Left lung (tissue), 10 donors: ENCODE data around the gene LAMC3. TPM values are rescaled to one million over a fixed set of nuclear protein-coding genes. Genes with fewer than 3 reads are reported as not detected.

Source experiments
- ATAC-seq: fragments of 200-7000 bp; cut with Tn5 transposase; one replicate; pipeline ENCODE4 v1.9.1; 2020; ENCODE audit warnings: moderate library complexity
- DNase-seq, 4 donors: peaks; one replicate each; pipeline ENCODE4 v3.0.0-alpha.2; 2013 to 2020
- H3K27ac ChIP-seq, 2 donors: fragments of 200-600 bp; sonication (generic) in 1 of 2; one replicate each; pipeline versions ENCODE4 v1.5.0 to v1.8.0; 2020 to 2021
- H3K27me3 ChIP-seq, 2 donors: fragments of 200-600 bp; sonication (generic) in 1 of 2; one replicate each; pipeline versions ENCODE4 v1.5.0 to v1.8.0; 2020 to 2021
- H3K36me3 ChIP-seq, 2 donors: fragments of 200-600 bp; sonication (generic) in 1 of 2; one replicate each; pipeline versions ENCODE4 v1.5.0 to v1.8.0; 2020 to 2021
- H3K4me1 ChIP-seq, 2 donors: fragments of 200-600 bp; one replicate each; pipeline ENCODE4 v1.8.0; 2021
- H3K4me3 ChIP-seq, 2 donors: fragments of 200-600 bp; sonication (generic) in 1 of 2; one replicate each; pipeline versions ENCODE4 v1.5.0 to v1.8.0; 2020 to 2021; ENCODE audit warnings: mild to moderate bottlenecking in 1 of 2
- H3K9me3 ChIP-seq, 2 donors: fragments of 200-600 bp; sonication (generic) in 1 of 2; one replicate each; pipeline versions ENCODE4 v1.5.0 to v1.8.0; 2020 to 2021
- intact Hi-C, 2 donors: fragments of 100-400 bp; cut with DNase I; formaldehyde crosslinking; loops; one replicate each; pipeline versions ENCODE4 v1.11.2 to v1.14.2; 2022
- polyA plus RNA-seq, 6 donors: library from polyadenylated mRNA; unstranded; fragments of 120-200 nt; gene quantifications; one replicate each; pipeline ENCODE4 v1.2.1, GENCODE V29; 2013; ENCODE audit not compliant: insufficient read length in 6 of 6
- total RNA-seq, 2 donors: library from RNA; stranded (reverse); fragmentation: NEBNext Ultra II Directional; extraction: Animal tissue kit (Norgen Biotek cat#: 25700); gene quantifications; one replicate each; pipeline ENCODE4 v1.2.1, GENCODE V29; 2021
- TF ChIP-seq, protein P1 (sequence below), 2 donors: fragments of 200-600 bp; sonication (generic) in 1 of 2; IDR thresholded peaks; one replicate each; pipeline versions ENCODE4 v1.5.0 to v1.8.0; 2021; ENCODE audit warnings: antibody characterized with exemption in 2 of 2
- donor health status: DM: no; HTN: yes; CAD: no.
- donor health status: DM: no; HTN: no; CAD: no.

LAMC3 gene
- total and polyA plus RNA-seq, 8 donors, result 9.2 to 25.5 (median 14.3) TPM

DNA sequence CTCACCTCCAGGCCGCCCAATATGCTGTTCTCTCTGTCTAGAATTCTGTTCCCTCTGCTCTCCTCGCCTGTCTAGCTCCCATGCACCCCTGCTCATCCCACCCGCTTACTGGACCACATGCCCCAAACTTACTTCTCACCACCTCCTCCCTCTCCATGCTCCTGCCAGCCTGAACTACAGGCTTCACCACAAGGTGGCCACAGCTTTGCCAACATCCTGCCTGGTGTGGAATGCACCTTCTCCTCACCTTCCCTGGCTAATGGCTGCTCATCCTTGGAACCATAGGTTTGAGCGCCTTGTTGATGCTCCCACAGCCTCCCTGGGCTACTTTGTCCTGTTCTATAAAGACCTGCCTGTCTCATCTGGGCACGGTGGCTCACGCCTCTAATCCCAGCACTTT is 9.6 kb downstream of the LAMC3 start:
- H3K4me3 ChIP-seq, result no peak overlapping the region
- no peak overlapping the region for H3K27ac ChIP-seq
- H3K27me3 ChIP-seq, result peaks cover 0 to 55% of the 10 kb centered on the region in 2 donors
- no peaks in the 10 kb centered on the region for H3K36me3 ChIP-seq
- no peaks in the 10 kb centered on the region for H3K9me3 ChIP-seq
- peak in 1 of 4 donors; percentile 17 for DNase-seq
- H3K4me1 ChIP-seq, result no peaks in the 10 kb centered on the region
- TF ChIP-seq, protein P1, sequence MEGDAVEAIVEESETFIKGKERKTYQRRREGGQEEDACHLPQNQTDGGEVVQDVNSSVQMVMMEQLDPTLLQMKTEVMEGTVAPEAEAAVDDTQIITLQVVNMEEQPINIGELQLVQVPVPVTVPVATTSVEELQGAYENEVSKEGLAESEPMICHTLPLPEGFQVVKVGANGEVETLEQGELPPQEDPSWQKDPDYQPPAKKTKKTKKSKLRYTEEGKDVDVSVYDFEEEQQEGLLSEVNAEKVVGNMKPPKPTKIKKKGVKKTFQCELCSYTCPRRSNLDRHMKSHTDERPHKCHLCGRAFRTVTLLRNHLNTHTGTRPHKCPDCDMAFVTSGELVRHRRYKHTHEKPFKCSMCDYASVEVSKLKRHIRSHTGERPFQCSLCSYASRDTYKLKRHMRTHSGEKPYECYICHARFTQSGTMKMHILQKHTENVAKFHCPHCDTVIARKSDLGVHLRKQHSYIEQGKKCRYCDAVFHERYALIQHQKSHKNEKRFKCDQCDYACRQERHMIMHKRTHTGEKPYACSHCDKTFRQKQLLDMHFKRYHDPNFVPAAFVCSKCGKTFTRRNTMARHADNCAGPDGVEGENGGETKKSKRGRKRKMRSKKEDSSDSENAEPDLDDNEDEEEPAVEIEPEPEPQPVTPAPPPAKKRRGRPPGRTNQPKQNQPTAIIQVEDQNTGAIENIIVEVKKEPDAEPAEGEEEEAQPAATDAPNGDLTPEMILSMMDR (IDR thresholded peaks at IDR 0.05), result no peak
- no peak for ATAC-seq
- intact Hi-C loops, result no loop called here

DNA sequence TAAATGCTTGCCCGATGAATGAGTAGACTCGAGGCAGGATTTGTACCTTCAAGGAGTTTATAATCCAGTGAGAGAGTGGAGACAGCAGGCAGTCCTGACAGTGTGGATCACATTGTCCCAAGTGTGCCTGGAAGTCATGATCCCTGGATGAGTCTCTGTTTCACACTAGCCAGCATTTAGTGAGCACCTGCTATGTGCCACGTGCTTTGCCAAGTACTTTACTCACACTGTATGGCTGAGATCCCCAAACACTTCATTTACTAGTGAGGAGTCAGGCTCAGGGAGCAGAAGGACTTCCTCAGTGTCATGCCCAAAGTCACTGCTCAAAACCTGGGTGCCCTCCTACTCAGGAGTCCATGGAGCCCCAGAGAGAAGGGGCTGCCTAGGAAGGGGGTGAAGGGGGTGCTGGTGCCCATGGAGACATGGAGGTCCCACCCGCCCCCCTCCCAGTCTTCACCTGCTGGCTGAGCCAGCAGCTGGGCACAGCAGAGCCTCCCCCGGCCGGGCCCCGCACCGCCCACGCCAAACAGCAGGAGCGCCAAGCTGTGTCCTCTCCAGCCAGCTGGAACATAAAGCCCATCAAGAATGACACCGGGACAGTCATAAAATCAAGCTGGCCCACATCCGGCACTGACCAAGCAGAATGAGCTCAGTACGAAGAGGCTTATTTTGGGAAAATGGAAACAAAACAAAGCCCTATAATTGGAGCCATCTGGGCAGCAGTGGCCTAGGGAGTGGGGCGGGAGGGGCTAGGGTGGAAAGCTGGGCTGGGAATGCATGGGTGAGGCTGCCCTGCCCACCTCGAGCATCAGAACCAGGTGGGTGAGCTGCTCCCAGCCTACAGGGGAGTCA is 10.6 kb downstream of the LAMC3 start:
- Histone ChIP-seq H3K9me3 (no peaks in the 10 kb centered on the region), H3K4me3 (no peak overlapping the region), H3K27me3 (peaks cover 0 to 46% of the 10 kb centered on the region in 2 donors), H3K27ac (peak overlapping the region in 1 of 2 donors; percentile 26), H3K36me3 (no peaks in the 10 kb centered on the region), H3K4me1 (no peaks in the 10 kb centered on the region)
- intact Hi-C loops, result no loop called here
- TF ChIP-seq, protein P1 (IDR thresholded peaks at IDR 0.05), result no peak
- ATAC-seq (peak; percentile 24), DNase-seq (peak in 2 of 4 donors; percentile 17 to 58)

DNA sequence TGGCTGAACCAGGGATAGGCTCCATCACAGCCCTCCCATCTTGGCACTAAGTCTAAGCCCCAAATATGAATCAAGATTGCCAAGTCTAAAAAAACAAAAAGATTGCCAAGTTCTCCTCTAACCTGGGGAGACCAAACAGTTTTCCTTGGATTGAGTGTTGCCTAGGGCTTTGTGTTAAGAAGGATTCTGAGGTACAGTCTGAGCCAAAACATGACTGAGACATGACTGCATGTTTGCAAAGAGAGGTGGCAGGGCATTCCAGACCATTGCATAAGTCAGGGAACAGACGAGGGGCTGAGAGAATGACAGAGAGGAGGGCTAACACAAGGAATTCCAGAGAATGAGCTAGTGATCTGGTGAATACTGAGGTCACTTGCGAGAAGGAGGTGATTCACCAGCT is 11.4 kb downstream of the LAMC3 start:
- Histone ChIP-seq H3K27ac (peak overlapping the region in 1 of 2 donors; percentile 26), H3K36me3 (no peaks in the 10 kb centered on the region), H3K27me3 (peaks cover 0 to 44% of the 10 kb centered on the region in 2 donors), H3K4me1 (no peaks in the 10 kb centered on the region), H3K4me3 (no peak overlapping the region), H3K9me3 (no peaks in the 10 kb centered on the region)
- DNase-seq (no peak), ATAC-seq (no peak)
- intact Hi-C loops, result no loop called here
- TF ChIP-seq, protein P1 (IDR thresholded peaks at IDR 0.05), result no peak

DNA sequence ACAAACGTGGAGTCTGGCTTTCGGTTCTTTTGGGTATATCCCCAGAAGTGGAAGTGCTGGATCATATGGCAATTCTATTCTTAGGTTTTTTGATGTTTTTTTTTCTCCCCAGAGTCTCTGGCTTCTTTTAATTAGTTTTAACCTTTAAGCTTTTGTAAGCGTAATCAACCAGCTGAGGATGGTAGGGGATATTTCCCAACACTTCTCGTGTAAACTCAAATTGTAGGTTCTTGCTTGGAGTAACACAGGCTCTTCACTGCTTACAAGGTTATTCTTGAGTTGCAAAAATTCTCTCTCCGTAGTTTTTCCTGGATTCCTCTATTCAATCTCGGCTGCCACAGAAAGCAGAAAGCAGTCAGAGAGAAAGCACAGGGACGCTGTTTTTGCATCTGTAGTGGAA is 11.9 kb downstream of the LAMC3 start:
- no peak for DNase-seq
- intact Hi-C loops, result no loop called here
- TF ChIP-seq, protein P1 (IDR thresholded peaks at IDR 0.05), result no peak

DNA sequence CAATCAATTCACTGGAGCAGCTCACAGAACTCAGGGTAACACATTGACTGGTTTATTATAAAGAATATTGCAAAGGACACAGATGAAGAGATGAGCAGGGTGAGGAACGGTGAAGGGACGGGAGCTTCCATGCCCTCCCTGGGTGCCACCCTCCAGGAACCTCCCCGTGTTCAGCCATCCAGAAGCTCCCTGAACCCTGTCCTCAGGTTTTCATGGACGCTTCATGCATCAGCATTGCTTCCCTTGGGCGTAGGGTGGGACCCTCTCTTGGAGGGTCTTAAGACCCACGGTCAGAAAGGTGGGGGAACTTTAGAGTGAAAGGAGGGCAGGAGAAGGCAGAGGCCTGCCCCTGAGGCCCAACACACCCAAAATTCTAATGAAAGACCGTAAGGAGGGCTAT is 12.8 kb downstream of the LAMC3 start:
- no peaks in the 10 kb centered on the region for H3K36me3 ChIP-seq
- DNase-seq, result no peak
- intact Hi-C loops, result no loop called here
- H3K9me3 ChIP-seq, result no peaks in the 10 kb centered on the region
- H3K4me3 ChIP-seq, result no peak overlapping the region
- TF ChIP-seq, protein P1 (IDR thresholded peaks at IDR 0.05), result no peak
- H3K27me3 ChIP-seq, result peaks cover 0 to 35% of the 10 kb centered on the region in 2 donors
- ATAC-seq, result no peak
- H3K4me1 ChIP-seq, result no peaks in the 10 kb centered on the region
- no peak overlapping the region for H3K27ac ChIP-seq

More for the DNA sequence above, 11.9 kb downstream of the LAMC3 start:
- Histone ChIP-seq H3K27ac (no peak overlapping the region), H3K4me1 (no peaks in the 10 kb centered on the region), H3K9me3 (no peaks in the 10 kb centered on the region), H3K4me3 (no peak overlapping the region), H3K36me3 (no peaks in the 10 kb centered on the region), H3K27me3 (peaks cover 0 to 44% of the 10 kb centered on the region in 2 donors)
- ATAC-seq, result no peak
